ENCODE data around the gene WNT8B. TPM values are rescaled to one million over a fixed set of nuclear protein-coding genes. Genes with fewer than 3 reads are reported as not detected.

WNT8B gene
- total RNA-seq, 4 donors from 2014 or later: not detected

- Histone ChIP-seq H3K9me3 (no peaks in the 10 kb centered on the region), H3K36me3 (peaks cover 0 to 39% (median 0%) of the 10 kb centered on the region in 3 donors), H3K27ac (no peak overlapping the region), H3K4me1 (peaks cover 6 to 16% (median 10%) of the 10 kb centered on the region in 3 donors), H3K4me3 (no peak overlapping the region), H3K27me3 (peaks cover 0 to 12% (median 0%) of the 10 kb centered on the region in 4 donors)
- DNase-seq: no peak
- intact Hi-C loops (cut with DNase I): loop anchor here (5.0 to 10.0 kb wide), 2 partner anchors 82 to 180 kb away; no protein-coding TSS in a partner anchor
- no peak for TF ChIP-seq CTCF (IDR thresholded peaks at IDR 0.05)
- no peak for TF ChIP-seq POLR2A (IDR thresholded peaks at IDR 0.05)
- 85 to 100% methylated on average over 1 to 2 of the region's 2 CpGs for WGBS, 2 donors
These were observed 54.0 kb downstream of the WNT8B start for GRCh38 chr10:100516847-100517246.

GRCh38 chr10:100518761-100519241 lies 56.0 kb downstream of the WNT8B start:
- Histone ChIP-seq H3K4me3 (peak overlapping the region; percentile 14 to 64 (median 46)), H3K36me3 (peaks cover 0 to 37% (median 2%) of the 10 kb centered on the region in 3 donors), H3K27ac (no peak overlapping the region)

GRCh38 chr10:100519311-100520051 lies 56.7 kb downstream of the WNT8B start, which contains the start of gene SEC31B:
Gene SEC31B, minus strand, starts transcription at chr10:100519861. Its CDS starts 2,909 bp downstream, at chr10:100516952.
- 26 to 32% methylated on average over 5 to 13 of the region's 72 CpGs for WGBS, 2 donors
- peaks cover 0 to 12% (median 0%) of the 10 kb centered on the region in 4 donors for H3K27me3 ChIP-seq
- no peak within 1 kb of the TSS for H3K27ac ChIP-seq
- no peak for DNase-seq
- no peaks in the 10 kb centered on the region for H3K9me3 ChIP-seq
- intact Hi-C loops (cut with DNase I): loop anchor here (5.0 to 10.0 kb wide), 2 partner anchors 85 to 182 kb away; no protein-coding TSS in a partner anchor
- H3K4me3 ChIP-seq: peak within 1 kb of the TSS; percentile 14 to 64 (median 46)
- H3K36me3 ChIP-seq: peaks cover 0 to 39% (median 5%) of the 10 kb centered on the region in 3 donors
- TF ChIP-seq CTCF (IDR thresholded peaks at IDR 0.05): no peak
- no peak for TF ChIP-seq POLR2A (IDR thresholded peaks at IDR 0.05)
- peaks cover 6 to 16% (median 10%) of the 10 kb centered on the region in 3 donors for H3K4me1 ChIP-seq

More at GRCh38 chr10:100518761-100519241, 56.0 kb downstream of the WNT8B start:
- peaks cover 0 to 12% (median 0%) of the 10 kb centered on the region in 4 donors for H3K27me3 ChIP-seq
- H3K4me1 ChIP-seq: peaks cover 6 to 16% (median 10%) of the 10 kb centered on the region in 3 donors
- no peak for DNase-seq
- TF ChIP-seq CTCF (IDR thresholded peaks at IDR 0.05) (peak; percentile 36 to 75 (median 66)), POLR2A (IDR thresholded peaks at IDR 0.05) (no peak)
- WGBS, 2 donors: 15 to 26% methylated on average over 5 to 6 of the region's 7 CpGs
- no peaks in the 10 kb centered on the region for H3K9me3 ChIP-seq
- intact Hi-C loops (cut with DNase I): loop anchor here (5.0 to 10.0 kb wide), 2 partner anchors 84 to 182 kb away; no protein-coding TSS in a partner anchor

GRCh38 chr10:100520811-100521210 lies 58.0 kb downstream of the WNT8B start:
- DNase-seq: no peak
- intact Hi-C loops (cut with DNase I): no loop called here
- Histone ChIP-seq H3K9me3 (no peaks in the 10 kb centered on the region), H3K4me3 (no peak overlapping the region), H3K27me3 (peaks cover 0 to 12% (median 0%) of the 10 kb centered on the region in 4 donors), H3K27ac (no peak overlapping the region), H3K36me3 (peaks cover 0 to 39% (median 5%) of the 10 kb centered on the region in 3 donors), H3K4me1 (peaks cover 6 to 16% (median 10%) of the 10 kb centered on the region in 3 donors)
- no peak for TF ChIP-seq POLR2A (IDR thresholded peaks at IDR 0.05)
- no peak for TF ChIP-seq CTCF (IDR thresholded peaks at IDR 0.05)
- WGBS, 2 donors: 76 to 79% methylated on average over 3 of the region's 3 CpGs

All from esophagus squamous epithelium (tissue), 5 donors.